H1 (cell line): ENCODE measurements around the gene CPNE8. TPM values are rescaled to one million over a fixed set of nuclear protein-coding genes. Genes with fewer than 3 reads are reported as not detected.

Experiments used
- CTCF ChIA-PET: fragments of 300-600 bp; sonication (Branson Sonifier 250); formaldehyde crosslinking; loops from one replicate; lab custom pipeline; 2021; ENCODE audit not compliant: partially characterized antibody; lab: Charles Lee
- POLR2A ChIA-PET: fragments of 300-600 bp; sonication (Branson Sonifier 250); formaldehyde crosslinking; loops from one replicate; lab custom pipeline; 2021; ENCODE audit warnings: inconsistent platforms; ENCODE audit not compliant: partially characterized antibody; lab: Charles Lee
- DNase-seq, 2 experiments: peaks; one replicate each; pipeline versions ENCODE4 v3.0.0 to v3.0.0-alpha.2; 2010 to 2022; ENCODE audit warnings: low spot score in 2 of 2, low read depth in 1 of 2, mixed read lengths in 1 of 2
- FAIRE-seq: peaks from 2 replicates; lab custom pipeline; 2011; peaks lifted over from hg19 to GRCh38; lab: Jason Lieb, UNC
- H2AFZ ChIP-seq: 2 replicates; pipeline ENCODE4 v1.8.1; 2012; ENCODE audit warnings: low read length, inconsistent platforms
- H2AK5ac ChIP-seq: 2 replicates; pipeline ENCODE4 v1.6.1; 2013; ENCODE audit warnings: low read depth, low read length
- H2BK120ac ChIP-seq: replicated peaks from 2 replicates; pipeline ENCODE3; 2013; ENCODE audit warnings: low read depth, low read length, inconsistent platforms
- H2BK12ac ChIP-seq: 2 replicates; pipeline ENCODE4 v1.6.1; 2013; ENCODE audit warnings: low read depth, low read length
- H2BK15ac ChIP-seq: 2 replicates; pipeline ENCODE4 v1.6.1; 2013; ENCODE audit warnings: low read length
- H2BK20ac ChIP-seq: 2 replicates; pipeline ENCODE4 v1.6.1; 2013; ENCODE audit warnings: low read length
- H2BK5ac ChIP-seq: 2 replicates; pipeline ENCODE4 v1.6.1; 2013; ENCODE audit warnings: low read depth, low read length
- H3K14ac ChIP-seq: 2 replicates; pipeline ENCODE4 v1.6.1; 2013; ENCODE audit warnings: inconsistent platforms; ENCODE audit not compliant: insufficient read length
- H3K18ac ChIP-seq: 2 replicates; pipeline ENCODE4 v1.6.1; 2013; ENCODE audit warnings: low read length; ENCODE audit errors: extremely low read depth
- H3K23ac ChIP-seq: 2 replicates; pipeline ENCODE4 v1.6.1; 2013; ENCODE audit warnings: inconsistent platforms; ENCODE audit not compliant: insufficient read length
- H3K23me2 ChIP-seq: 2 replicates; pipeline ENCODE4 v1.6.1; 2013; ENCODE audit warnings: low read depth, low read length
- H3K27ac ChIP-seq: 2 replicates; pipeline ENCODE4 v1.6.1; 2011; ENCODE audit warnings: low read depth, low read length, inconsistent platforms
- H3K27me3 ChIP-seq, 4 experiments: replicated peaks in 1 of 4; 1 replicate in 1 of 4; 2 replicates in 3 of 4; pipeline versions ENCODE4 v1.6.1 to v1.8.1; 2011 to 2013; ENCODE audit warnings: low read length in 3 of 4, mild to moderate bottlenecking in 3 of 4, inconsistent platforms in 2 of 4, mixed read lengths in 2 of 4, moderate library complexity in 1 of 4; ENCODE audit not compliant: control insufficient read depth in 3 of 4, insufficient read depth in 3 of 4; ENCODE audit errors: extremely low read depth in 1 of 4
- H3K36me3 ChIP-seq, 4 experiments: 2 replicates each; pipeline versions ENCODE4 v1.6.1 to v1.8.1; 2011 to 2013; ENCODE audit warnings: mild to moderate bottlenecking in 4 of 4, low read length in 3 of 4, moderate library complexity in 2 of 4, control low read depth in 1 of 4, inconsistent platforms in 1 of 4; ENCODE audit not compliant: insufficient read depth in 4 of 4, control insufficient read depth in 2 of 4
- H3K4ac ChIP-seq: replicated peaks from 2 replicates; pipeline ENCODE3; 2013; ENCODE audit warnings: low read length, low read depth, mixed read lengths, inconsistent platforms; ENCODE audit not compliant: insufficient read length
- H3K4me1 ChIP-seq, 4 experiments: replicated peaks in 1 of 4; 1 replicate in 1 of 4; 2 replicates in 3 of 4; pipeline versions ENCODE4 v1.6.1 to v1.8.1; 2011 to 2013; ENCODE audit warnings: low read length in 3 of 4, inconsistent platforms in 2 of 4, mixed read lengths in 1 of 4; ENCODE audit not compliant: insufficient read depth in 4 of 4, control insufficient read depth in 3 of 4
- H3K4me2 ChIP-seq, 2 experiments: 2 replicates each; pipeline versions ENCODE4 v1.6.1 to v1.8.1; 2011 to 2013; ENCODE audit warnings: low read depth in 2 of 2, low read length in 2 of 2, control low read depth in 1 of 2, inconsistent platforms in 1 of 2, mild to moderate bottlenecking in 1 of 2; ENCODE audit not compliant: insufficient read depth in 1 of 2
- H3K4me3 ChIP-seq, 4 experiments: fragments of 200-600, 300-600 bp in 1 of 4; sonication (generic), shearing (Covaris generic), sonication (Bioruptor Twin) in 1 of 4; 2 replicates each; pipeline versions ENCODE4 v1.5.1 to v1.8.1; 2011 to 2016; ENCODE audit warnings: low read length in 4 of 4, low read depth in 3 of 4, control low read depth in 2 of 4, inconsistent platforms in 2 of 4, mild to moderate bottlenecking in 2 of 4, mixed read lengths in 1 of 4, moderate library complexity in 1 of 4; ENCODE audit not compliant: insufficient read depth in 2 of 4; ENCODE audit errors: extremely low read depth in 1 of 4
- H3K56ac ChIP-seq: replicated peaks from 2 replicates; pipeline ENCODE3; 2013; ENCODE audit warnings: low read depth, mild to moderate bottlenecking, mixed read lengths, low read length, inconsistent platforms; ENCODE audit not compliant: insufficient read length
- H3K79me1 ChIP-seq: 2 replicates; pipeline ENCODE4 v1.6.1; 2013; ENCODE audit warnings: low read depth, low read length, control low read depth
- H3K79me2 ChIP-seq, 2 experiments: 2 replicates each; pipeline versions ENCODE4 v1.6.1 to v1.8.1; 2012 to 2013; ENCODE audit warnings: low read length in 2 of 2, mild to moderate bottlenecking in 2 of 2, inconsistent platforms in 1 of 2; ENCODE audit not compliant: insufficient read depth in 2 of 2, control insufficient read depth in 1 of 2
- H3K9ac ChIP-seq, 4 experiments: replicated peaks in 1 of 4; 1 replicate in 1 of 4; 2 replicates in 3 of 4; pipeline versions ENCODE4 v1.6.1 to v1.8.1; 2011 to 2013; ENCODE audit warnings: low read depth in 3 of 4, low read length in 3 of 4, control low read depth in 2 of 4, mild to moderate bottlenecking in 2 of 4, moderate library complexity in 2 of 4, inconsistent platforms in 1 of 4; ENCODE audit errors: extremely low read depth in 1 of 4
- H3K9me3 ChIP-seq, 2 experiments: 2 replicates each; pipeline versions ENCODE4 v1.6.1 to v1.8.1; 2012 to 2013; ENCODE audit warnings: mild to moderate bottlenecking in 2 of 2, moderate library complexity in 2 of 2, control low read depth in 1 of 2, inconsistent platforms in 1 of 2, low read depth in 1 of 2, low read length in 1 of 2, mixed read lengths in 1 of 2; ENCODE audit not compliant: insufficient read depth in 2 of 2
- H4K20me1 ChIP-seq, 2 experiments: replicated peaks in 1 of 2; 2 replicates each; pipeline versions ENCODE3 to v1.8.1; 2011 to 2013; ENCODE audit warnings: inconsistent platforms in 2 of 2, low read length in 2 of 2, mild to moderate bottlenecking in 1 of 2; ENCODE audit not compliant: insufficient read depth in 2 of 2, control insufficient read depth in 1 of 2
- H4K5ac ChIP-seq: 2 replicates; pipeline ENCODE4 v1.6.1; 2013; ENCODE audit warnings: low read length, low read depth, mixed read lengths, inconsistent platforms; ENCODE audit not compliant: insufficient read length
- H4K8ac ChIP-seq: 2 replicates; pipeline ENCODE4 v1.8.0; 2013; ENCODE audit warnings: mild to moderate bottlenecking, moderate library complexity, low read length, inconsistent platforms; ENCODE audit not compliant: insufficient read depth; ENCODE audit errors: extremely low read depth
- H4K91ac ChIP-seq: replicated peaks from 2 replicates; pipeline ENCODE3; 2013; ENCODE audit warnings: low read length, mixed read lengths, inconsistent platforms; ENCODE audit not compliant: insufficient read length
- CHD1 ChIP-seq: IDR thresholded peaks from 2 replicates; pipeline ENCODE4 v1.6.1; 2012; ENCODE audit warnings: low read depth, low read length, improper control_type of control experiment
- CTBP2 ChIP-seq: IDR thresholded peaks from 2 replicates; pipeline ENCODE4 v1.7.0; 2011; ENCODE audit warnings: borderline replicate concordance, mild to moderate bottlenecking, moderate library complexity, mixed read lengths, low read length; ENCODE audit not compliant: insufficient read depth, insufficient read length
- JUN ChIP-seq: IDR thresholded peaks from 2 replicates; pipeline ENCODE4 v1.6.1; 2011; ENCODE audit warnings: low read depth, mild to moderate bottlenecking, improper control_type of control experiment, low read length
- JUND ChIP-seq: IDR thresholded peaks from 2 replicates; pipeline ENCODE4 v1.6.1; 2011; ENCODE audit warnings: mild to moderate bottlenecking, improper control_type of control experiment, low read length
- KDM1A ChIP-seq: fragments of 200-600, 300-600 bp; sonication (generic); IDR thresholded peaks from 2 replicates; pipeline ENCODE4 v1.7.1; 2016; ENCODE audit warnings: mild to moderate bottlenecking, low read length, borderline replicate concordance
- RAD21 ChIP-seq, 2 experiments: IDR thresholded peaks in 1 of 2; conservative IDR thresholded peaks in 1 of 2; 2 replicates each; pipeline ENCODE4 v1.6.1; 2011; ENCODE audit warnings: low read depth in 2 of 2, low read length in 2 of 2, improper control_type of control experiment in 1 of 2, inconsistent platforms in 1 of 2, mild to moderate bottlenecking in 1 of 2, moderate library complexity in 1 of 2
- TBP ChIP-seq: IDR thresholded peaks from 2 replicates; pipeline ENCODE4 v1.6.1; 2011; ENCODE audit warnings: low read depth, low read length, improper control_type of control experiment
- WGBS, 2 experiments: shearing (Covaris generic) in 1 of 2; methylation state at CpG; one replicate each; pipeline versions ENCODE4 v1.1.6 to v1.1.7; 2013 to 2015; ENCODE audit warnings: low lambda C conversion rate in 2 of 2, mixed read lengths in 2 of 2, inconsistent platforms in 1 of 2, low coverage in 1 of 2, missing lambda C conversion rate in 1 of 2; ENCODE audit not compliant: insufficient replicate concordance in 2 of 2, insufficient coverage in 1 of 2, insufficient read length in 1 of 2; ENCODE audit errors: extremely low coverage in 1 of 2, missing lambda C conversion rate in 1 of 2; 5-methylcytosine and 5-hydroxymethylcytosine counted together
- polyA plus RNA-seq, 7 experiments: library from polyadenylated mRNA; depleted of rRNA in 3 of 7; stranded (reverse) in 5 of 7; unstranded in 2 of 7; fragments of >200 nt in 5 of 7; fragments of 200-250 nt in 2 of 7; gene quantifications; 1 replicate in 5 of 7; 2 replicates in 1 of 7; 4 replicates in 1 of 7; pipeline versions ENCODE4 v1.2.1 to v1.2.3, GENCODE V29; 2011 to 2013; ENCODE audit warnings: missing spikeins in 2 of 7, mixed read lengths in 2 of 7
- total RNA-seq: library from RNA; stranded (reverse); fragmentation: NEBNext Ultra II Directional; extraction: Animal tissue kit (Norgen Biotek cat#: 25700); gene quantifications from 2 replicates; pipeline ENCODE4 v1.2.1, GENCODE V29; 2021
- TF ChIP-seq, protein P1 (sequence below), 3 experiments: IDR thresholded peaks; 1 replicate in 2 of 3; 2 replicates in 1 of 3; pipeline versions ENCODE4 v1.5.1 to v1.6.1; 2011; ENCODE audit warnings: low read length in 3 of 3, mild to moderate bottlenecking in 3 of 3, inconsistent platforms in 2 of 3, low read depth in 1 of 3, moderate library complexity in 1 of 3; ENCODE audit not compliant: insufficient read depth in 1 of 3; ENCODE audit errors: control extremely low read depth in 1 of 3

The CPNE8 gene
- total and polyA plus RNA-seq, 2 of the 8 experiments (the other 6 are each of a cell fraction or from before 2014, with no cell fraction given): 2.5 to 6.8 TPM

DNA sequence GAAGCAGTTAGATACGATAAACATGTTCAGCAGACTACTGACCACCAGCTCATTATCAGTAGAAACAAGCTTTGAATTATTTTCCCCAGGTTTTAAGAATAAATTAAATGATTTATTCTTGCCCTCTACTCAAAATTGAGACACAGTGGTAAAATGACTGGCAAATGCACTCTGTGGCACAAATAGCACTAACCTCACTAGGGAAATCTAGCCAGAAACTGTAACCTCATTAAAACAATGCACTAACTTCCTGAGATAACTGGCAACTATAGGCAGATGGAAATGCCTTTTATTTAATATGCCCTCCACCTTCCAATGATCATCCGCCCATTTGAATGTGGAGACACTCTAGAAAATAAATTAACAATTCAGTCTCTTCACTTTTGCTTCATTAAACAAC is 33.2 kb downstream of the CPNE8 start:
- TF ChIP-seq CHD1: no peak
- no peak for TF ChIP-seq CTBP2
- no peak for TF ChIP-seq KDM1A
- TF ChIP-seq, protein P1, sequence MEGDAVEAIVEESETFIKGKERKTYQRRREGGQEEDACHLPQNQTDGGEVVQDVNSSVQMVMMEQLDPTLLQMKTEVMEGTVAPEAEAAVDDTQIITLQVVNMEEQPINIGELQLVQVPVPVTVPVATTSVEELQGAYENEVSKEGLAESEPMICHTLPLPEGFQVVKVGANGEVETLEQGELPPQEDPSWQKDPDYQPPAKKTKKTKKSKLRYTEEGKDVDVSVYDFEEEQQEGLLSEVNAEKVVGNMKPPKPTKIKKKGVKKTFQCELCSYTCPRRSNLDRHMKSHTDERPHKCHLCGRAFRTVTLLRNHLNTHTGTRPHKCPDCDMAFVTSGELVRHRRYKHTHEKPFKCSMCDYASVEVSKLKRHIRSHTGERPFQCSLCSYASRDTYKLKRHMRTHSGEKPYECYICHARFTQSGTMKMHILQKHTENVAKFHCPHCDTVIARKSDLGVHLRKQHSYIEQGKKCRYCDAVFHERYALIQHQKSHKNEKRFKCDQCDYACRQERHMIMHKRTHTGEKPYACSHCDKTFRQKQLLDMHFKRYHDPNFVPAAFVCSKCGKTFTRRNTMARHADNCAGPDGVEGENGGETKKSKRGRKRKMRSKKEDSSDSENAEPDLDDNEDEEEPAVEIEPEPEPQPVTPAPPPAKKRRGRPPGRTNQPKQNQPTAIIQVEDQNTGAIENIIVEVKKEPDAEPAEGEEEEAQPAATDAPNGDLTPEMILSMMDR (IDR thresholded peaks at IDR 0.05; ENCODE audit: control extremely low read depth in 1 of 3, insufficient read depth in 1 of 3, low read depth in 1 of 3, low read length in 3 of 3): no peak
- no peak for TF ChIP-seq RAD21 (IDR thresholded peaks at IDR 0.05 in 1 of 2, conservative IDR thresholded peaks at IDR 0.05 in 1 of 2; ENCODE audit: low read depth in 2 of 2, low read length in 2 of 2)
- no peak for TF ChIP-seq JUND
- TF ChIP-seq TBP: no peak
- TF ChIP-seq JUN: no peak
- Histone ChIP-seq H3K4me3 (no peak overlapping the region), H3K4me2 (no peak overlapping the region), H3K79me1 (no peaks in the 10 kb centered on the region), H4K91ac (no peak overlapping the region), H2BK5ac (no peak overlapping the region), H3K79me2 (no peaks in the 10 kb centered on the region), H4K5ac (no peak overlapping the region), H3K23me2 (no peaks in the 10 kb centered on the region), H3K9me3 (no peaks in the 10 kb centered on the region), H3K27ac (no peak overlapping the region), H4K8ac (no peak overlapping the region), H3K9ac (no peak overlapping the region), H2BK20ac (no peak overlapping the region), H2BK15ac (no peak overlapping the region), H3K23ac (no peak overlapping the region), H3K4me1 (no peaks in the 10 kb centered on the region), H3K4ac (no peak overlapping the region), H3K56ac (no peak overlapping the region), H4K20me1 (no peaks in the 10 kb centered on the region), H2AK5ac (no peak overlapping the region), H3K14ac (no peak overlapping the region), H2BK120ac (no peak overlapping the region), H3K36me3 (no peaks in the 10 kb centered on the region), H2AFZ (no peak overlapping the region), H3K27me3 (no peaks in the 10 kb centered on the region), H3K18ac (no peak overlapping the region), H2BK12ac (no peak overlapping the region)
- POLR2A ChIA-PET: no interaction called here
- 100% methylated on average over 2 of the region's 2 CpGs; no CpG with 5 or more reads in 1 of the 2 experiments for WGBS, 2 experiments
- CTCF ChIA-PET: interaction anchor here (0.6 kb wide), 1 partner anchor 651 kb away, joined by 4 read pairs; no protein-coding TSS in a partner anchor
- DNase-seq: no peak
- no peak for FAIRE-seq
